Subcutaneous adipose tissue (tissue), 4 donors: Measurements from ENCODE around the gene ABCF3. TPM values are rescaled to one million over a fixed set of nuclear protein-coding genes. Genes with fewer than 3 reads are reported as not detected.

Experiments
- CTCF ChIP-seq: fragments of 450-650 bp; IDR thresholded peaks from one replicate; pipeline ENCODE4 v1.5.1; 2016; ENCODE audit warnings: low read depth, mild to moderate bottlenecking, control low read depth, antibody characterized with exemption, moderate library complexity
- total RNA-seq, 4 donors: library from RNA; depleted of rRNA; stranded (reverse); fragments of >200 nt; gene quantifications; one replicate each; pipeline ENCODE4 v1.1.0, GENCODE V29; 2016

Gene ABCF3
- total RNA-seq, 4 donors from 2014 or later = 40.8 to 72.5 (median 54.0) TPM

DNA sequence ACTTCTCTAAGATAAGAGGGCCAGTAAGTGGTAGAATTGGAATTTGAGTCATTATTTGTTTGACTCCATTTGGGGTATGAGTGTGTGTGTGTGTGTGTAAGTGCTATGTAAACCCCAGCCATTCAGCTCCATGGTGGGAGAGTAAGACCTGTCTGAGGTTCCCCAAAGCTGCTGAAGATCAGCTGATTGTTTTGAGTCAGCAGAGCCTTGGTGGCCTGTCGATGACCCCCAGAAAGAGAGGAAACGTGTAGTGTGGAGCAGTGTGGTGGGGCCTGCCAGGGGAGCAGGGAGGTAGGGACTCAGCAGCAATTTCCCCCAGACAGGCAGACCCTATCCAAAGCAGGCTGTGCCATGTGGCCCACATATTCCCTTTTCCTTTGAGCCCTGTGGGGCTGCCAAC lies 25.5 kb upstream of the ABCF3 start:
- no peak for TF ChIP-seq CTCF

DNA sequence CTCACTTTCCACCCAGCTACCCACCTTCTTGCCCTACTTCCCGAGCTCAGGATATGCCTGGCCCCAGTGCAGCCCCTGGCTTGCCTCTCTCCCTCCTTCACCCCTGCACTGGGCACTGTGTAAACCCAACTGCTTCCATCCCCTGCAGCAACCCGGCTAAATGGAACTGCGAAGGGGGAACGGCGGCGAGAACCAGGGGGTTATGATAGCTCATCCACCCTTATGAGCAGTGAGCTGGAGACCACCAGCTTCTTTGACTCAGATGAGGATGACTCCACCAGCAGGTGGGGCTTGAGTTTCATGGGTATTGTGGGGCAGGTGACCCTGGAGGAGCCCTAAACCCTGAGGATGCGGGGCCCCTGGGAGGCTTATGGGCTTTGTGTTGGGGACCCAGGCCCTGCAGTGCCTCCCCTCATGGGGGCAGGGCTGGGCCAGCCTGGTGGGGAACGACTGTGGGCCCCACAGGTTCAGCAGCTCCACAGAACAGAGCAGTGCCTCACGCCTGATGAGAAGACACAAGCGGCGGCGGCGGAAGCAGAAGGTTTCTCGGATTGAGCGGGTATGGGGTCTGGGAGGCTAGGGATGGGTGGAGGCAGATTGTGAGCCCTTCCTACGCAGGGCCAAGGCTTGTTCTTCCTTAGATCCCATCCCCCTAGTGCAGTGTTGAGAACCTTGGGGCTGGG lies 21.2 kb upstream of the ABCF3 start:
- no peak for TF ChIP-seq CTCF

DNA sequence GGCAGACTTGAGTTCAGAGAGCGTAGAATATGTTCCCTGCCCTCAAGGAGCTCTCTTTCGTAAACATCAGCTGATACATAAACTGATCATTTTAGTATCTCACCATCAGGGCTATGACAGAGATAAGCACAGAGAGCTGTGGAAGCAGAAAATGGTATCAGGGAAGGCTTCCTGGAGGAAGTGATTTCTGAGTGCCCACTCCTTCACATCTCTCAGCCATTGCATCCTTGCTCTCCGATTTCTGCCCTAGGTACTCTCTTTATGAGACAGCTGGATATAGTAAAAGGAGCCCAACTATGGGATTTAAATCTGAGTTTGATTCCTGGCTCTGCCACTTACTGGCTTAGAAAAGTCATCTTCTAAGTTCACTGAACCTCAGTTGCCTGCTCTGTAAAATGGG lies 20.5 kb upstream of the ABCF3 start:
- no peak for TF ChIP-seq CTCF

- no peak for TF ChIP-seq CTCF
Measured at GRCh38 chr3:184166671-184167070, 19.3 kb upstream of the ABCF3 start.

DNA sequence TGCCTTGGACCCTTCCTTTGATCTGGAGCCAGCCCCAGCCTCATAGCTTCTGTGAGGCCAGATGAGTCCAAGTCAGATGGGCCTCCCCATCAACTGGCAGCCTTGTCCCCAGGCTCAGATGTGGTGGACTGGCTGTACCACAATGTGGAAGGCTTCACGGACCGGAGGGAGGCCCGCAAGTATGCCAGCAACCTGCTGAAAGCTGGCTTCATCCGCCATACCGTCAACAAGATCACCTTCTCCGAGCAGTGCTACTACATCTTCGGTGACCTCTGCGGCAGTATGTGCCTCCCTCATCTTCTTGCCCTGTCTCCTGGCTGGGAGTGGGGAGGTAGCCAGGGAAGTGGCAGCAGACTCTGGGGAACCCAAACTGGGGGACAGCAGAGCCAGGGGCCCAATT lies 18.2 kb upstream of the ABCF3 start:
- no peak for TF ChIP-seq CTCF

- TF ChIP-seq CTCF = no peak
Measured at GRCh38 chr3:184168363-184169120, 17.5 kb upstream of the ABCF3 start.
